DLD1 (cell line): ENCODE data around the gene CHST15.

Experiments used
- in situ Hi-C: cut with HindIII; loops from 2 replicates; pipeline ENCODE4 v1.10.0; 2017; ENCODE audit warnings: low sequenced_read_pairs

The CHST15 gene

DNA sequence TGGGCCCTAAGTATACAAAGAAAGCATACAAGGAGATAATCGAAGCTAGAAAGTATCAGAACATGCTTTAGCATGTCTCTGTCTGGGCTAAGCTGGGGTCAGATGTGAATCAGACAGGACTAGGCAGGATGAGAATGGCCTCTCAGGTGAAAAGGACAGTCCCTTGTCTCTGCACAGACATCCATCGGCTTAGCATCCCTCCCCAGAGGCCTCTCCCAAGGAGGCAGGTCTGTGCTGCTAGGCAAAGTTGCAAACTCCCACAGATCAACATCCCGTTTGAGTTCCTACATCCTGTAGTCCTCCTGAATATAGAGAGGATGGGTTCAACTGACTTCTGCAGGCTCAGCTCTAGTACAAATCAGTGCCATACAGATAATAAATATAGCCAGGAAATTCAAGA is 24.5 kb downstream of the CHST15 start:
- in situ Hi-C loops: no loop called here

DNA sequence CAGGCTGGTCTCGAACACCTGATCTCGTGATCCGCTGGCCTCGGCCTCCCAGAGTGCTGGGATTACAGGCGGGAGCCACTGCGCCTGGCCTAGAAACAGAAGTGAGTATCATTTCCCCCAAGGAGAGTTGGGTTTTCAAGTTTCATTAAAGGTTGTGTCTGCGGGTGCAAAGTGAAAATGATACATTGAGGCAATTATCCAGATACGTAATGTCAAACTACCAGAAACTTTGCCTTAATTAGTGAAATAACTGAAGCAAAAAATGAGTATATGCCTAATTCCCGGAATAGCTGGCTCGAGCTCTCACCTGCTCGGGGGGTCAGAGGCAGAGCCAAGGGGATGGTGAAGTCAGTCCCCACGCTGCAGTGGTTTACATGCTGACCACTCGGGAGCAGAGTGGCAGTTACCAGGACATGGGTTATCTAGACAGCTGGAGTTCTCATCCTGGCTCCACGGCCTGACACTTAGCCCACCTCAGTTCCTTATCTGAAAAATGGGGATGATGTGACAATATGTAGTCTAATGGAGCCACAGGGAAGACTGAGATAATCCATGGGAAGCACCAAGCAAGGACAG is 25.5 kb downstream of the CHST15 start:
- in situ Hi-C loops: no loop called here

DNA sequence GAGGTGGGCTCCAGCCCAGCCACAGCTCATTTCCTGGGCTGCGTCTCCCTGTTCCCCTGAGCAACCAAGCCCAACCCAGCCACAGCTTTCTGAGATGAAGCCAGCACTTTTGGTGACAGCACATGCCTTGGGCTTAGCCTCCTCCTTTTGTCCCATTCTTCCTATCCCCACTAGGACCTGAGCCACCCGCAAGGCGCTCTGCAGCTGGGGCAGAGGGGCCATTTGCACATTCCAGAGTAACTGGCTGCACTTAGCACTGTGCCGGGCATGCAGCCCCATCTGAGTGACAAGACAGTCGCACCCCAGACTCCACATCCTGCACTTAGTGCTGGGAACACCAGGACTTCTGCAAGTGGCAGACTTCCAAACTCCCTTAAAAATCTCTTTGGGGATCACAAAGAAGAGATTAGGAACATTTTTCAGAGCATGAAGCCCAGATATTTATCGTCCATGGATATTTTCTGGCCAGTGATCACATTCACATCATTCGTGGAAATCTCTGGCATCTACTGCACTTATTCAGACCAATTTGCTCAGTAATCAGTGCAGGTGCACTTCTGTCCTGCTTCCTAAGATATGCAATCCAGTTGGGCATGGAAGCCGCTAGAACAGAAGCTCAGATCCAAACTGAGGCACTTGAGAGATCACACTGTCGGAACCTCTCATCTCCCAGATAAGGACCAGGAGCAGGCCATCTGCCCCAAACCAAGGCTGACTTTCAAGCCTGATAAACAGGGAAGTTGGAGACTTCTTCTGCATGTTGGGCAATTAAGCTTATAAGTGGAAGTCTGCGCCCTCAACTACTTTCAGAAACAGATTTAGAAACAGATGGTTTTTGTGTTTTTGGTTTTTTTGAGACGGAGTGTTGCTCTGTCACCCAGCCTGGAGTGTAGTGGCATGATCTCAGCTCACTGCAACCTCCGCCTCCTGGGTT is 26.4 kb downstream of the CHST15 start:
- in situ Hi-C loops: no loop called here

DNA sequence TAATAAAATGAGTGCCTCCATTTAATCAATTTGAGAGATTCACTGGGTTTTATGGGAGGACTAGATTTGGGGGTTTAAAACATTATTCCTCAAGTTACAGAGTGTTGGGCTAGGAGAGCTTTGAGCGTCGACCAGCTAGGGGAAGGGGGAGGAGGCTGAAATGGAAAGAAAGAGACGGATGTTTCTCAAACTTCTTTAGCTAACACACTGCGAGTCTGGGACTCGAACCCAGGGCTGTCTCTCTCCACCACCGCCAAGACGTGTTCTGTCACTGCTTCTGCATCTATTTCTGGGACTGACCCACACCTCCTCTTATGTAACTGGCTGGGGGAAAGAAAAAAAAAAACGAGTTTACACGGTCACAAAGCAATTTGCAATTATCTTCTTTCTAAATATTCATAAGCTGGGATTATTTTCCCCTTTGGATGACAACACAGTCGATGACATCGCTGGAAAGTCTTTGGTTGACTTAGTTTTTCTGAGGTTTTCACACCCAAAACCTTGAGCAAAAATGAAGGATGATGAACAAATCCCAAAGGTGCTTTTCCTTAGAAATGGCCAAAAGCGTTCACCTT is 27.2 kb downstream of the CHST15 start:
- in situ Hi-C loops: no loop called here

DNA sequence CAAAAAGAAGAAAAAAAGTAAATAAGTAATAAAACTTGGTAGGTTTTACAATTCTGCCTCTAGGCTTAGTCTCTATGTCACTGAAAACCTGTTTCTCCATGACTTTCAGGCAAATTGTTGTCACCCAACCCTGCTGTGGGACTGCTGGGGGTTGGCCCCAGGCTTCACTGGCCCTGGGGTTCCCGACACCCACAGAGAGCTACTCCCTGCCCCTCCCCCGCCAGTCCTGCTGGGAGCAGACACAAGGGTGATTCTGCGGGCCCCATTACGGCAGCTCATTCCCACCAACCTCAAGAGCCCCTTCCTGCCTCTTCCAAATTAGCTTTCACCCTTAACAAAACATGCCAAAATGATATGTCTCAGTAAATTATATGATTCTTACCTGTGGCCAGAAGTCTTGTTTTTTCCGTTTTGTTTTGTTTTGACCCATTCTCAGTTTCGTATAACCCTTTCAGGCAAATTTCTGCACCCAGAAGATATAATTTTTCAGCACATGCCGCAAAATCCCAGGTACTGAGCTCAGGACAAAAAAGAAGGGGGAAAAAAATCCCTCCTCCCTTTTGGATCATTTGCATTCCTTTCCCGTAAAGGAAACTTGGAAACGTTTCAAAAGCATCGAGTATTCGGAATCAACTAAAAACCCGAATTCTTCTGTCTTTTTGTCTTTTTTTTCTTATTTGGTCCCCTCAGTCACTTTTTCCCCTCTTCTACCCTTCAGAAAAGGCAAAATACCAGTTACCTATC is 27.8 kb downstream of the CHST15 start:
- in situ Hi-C loops: no loop called here

GRCh38 chr10:124064676-124065075 is 28.7 kb downstream of the CHST15 start:
- in situ Hi-C loops: no loop called here

DNA sequence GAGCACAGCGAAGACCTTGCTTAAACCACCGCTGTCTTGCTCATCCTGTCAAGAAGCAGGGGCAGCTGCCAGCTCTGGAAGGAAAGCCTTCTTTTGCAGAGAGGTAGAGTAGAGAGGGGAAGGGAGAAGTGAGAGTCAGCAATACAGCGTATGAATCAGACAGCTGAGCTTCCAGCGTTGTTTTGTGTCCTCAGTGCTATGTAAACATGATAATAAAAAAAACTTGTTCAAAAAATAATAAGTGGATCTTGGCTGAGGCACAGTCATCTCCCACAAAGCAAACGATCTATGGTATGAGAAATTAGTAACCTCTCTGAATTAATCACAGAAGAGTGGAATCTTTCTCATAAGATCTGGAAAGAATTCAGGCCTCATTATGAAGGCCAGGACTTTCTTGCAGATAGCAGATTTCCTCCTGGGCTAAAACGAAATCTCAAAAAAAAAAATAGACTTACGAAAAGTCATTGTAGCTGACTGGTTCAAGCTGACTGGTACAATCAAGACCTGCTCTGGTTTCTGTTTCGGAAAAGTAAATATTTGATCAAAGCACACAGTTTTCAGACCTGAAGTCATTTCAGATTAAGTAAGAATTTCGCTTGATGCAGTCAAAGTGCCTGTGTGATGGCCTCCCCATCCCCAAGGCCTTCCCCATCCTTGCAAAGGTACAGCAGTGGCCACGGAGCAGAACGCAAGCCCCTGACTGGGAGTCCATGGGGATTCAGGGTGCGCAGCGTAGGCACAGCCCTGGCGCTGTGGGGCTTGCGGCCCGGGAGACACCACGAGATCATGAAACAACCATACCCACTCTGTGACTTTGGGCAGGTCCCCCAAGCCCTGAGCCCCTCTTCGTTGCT is 29.4 kb downstream of the CHST15 start:
- in situ Hi-C loops: no loop called here

DNA sequence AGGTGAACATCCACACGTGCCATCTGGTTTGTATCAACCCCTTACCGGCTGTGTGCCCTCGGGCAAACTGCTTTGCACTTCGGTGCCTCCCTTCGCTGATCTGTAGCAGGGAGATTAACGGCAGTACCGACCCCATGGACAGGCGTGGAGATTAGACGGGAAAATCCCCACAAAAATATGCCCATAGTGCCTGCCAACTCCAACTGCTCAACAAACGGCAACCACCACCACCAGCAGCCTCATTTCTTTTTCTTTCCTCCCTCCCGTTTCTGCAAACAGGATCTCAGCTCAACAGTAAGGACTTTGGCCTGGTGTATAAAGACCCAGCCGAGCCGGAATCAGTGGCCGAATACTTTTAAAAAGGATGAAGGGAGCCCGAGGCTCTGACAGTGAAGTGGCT is 31.0 kb downstream of the CHST15 start:
- in situ Hi-C loops: no loop called here

DNA sequence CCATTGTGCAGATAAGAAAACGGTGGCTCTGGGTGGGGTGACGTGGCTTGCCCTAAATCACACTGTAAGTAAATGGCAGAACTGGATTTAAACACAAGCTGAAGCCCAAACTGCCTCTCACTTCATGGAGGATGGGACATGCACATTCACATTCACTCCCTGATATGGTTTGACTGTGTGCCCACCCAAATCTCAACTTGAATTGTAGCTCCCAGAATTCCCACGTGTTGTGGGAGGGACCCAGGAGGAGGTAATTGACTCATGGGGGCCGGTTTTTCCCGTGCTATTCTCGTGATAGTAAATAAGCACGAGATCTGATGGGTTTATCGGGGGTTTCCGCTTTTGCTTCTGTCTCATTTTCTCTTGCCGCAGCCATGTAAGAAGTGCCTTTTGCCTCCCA is 32.4 kb downstream of the CHST15 start:
- in situ Hi-C loops: no loop called here

DNA sequence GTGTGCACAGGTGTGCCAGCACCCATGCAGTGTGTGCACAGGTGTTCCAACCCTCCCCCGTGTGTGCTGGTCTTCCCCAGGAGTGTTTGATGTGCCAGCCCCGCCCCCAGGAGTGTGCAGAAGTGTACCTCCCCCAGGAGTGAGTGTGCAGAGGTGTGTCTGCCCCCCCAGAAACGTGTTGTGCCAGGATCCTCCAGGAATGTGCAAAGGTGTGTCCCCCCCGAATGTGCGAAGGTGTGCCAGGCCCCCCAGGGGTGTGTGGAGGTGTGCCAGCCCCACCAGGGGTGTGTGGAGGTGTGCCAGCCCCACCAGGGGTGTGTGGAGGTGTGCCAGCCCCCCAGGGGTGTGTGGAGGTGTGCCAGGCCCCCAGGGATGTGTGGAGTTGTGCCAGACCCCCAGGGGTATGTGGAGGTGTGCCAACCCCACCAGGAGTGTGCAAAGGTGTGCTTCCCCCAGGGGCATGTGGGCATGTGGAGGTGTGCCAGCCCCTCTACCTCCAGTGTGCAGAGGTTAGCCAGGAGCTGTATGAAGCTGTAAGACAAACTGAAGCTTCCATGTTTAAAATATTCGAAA is 33.2 kb downstream of the CHST15 start:
- in situ Hi-C loops: no loop called here

DNA sequence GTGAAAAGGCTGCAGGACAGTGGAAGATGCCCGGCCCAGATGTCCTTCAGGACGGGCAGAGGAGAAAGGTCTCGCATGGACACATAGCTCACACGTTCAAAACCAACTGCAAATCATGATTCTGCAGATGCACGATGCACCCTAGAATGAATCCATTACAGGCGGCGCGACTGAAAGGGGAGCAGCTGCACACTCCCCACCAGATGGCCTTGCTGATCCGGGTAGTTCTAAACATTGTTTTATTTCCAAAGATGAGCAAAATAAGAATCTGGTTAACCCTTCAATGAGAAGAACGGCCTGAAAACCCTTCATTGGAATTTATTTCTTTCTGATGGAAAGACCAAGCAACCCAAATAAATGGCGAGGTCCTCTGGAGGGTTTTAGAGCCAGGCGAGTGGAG is 33.8 kb downstream of the CHST15 start:
- in situ Hi-C loops: no loop called here

DNA sequence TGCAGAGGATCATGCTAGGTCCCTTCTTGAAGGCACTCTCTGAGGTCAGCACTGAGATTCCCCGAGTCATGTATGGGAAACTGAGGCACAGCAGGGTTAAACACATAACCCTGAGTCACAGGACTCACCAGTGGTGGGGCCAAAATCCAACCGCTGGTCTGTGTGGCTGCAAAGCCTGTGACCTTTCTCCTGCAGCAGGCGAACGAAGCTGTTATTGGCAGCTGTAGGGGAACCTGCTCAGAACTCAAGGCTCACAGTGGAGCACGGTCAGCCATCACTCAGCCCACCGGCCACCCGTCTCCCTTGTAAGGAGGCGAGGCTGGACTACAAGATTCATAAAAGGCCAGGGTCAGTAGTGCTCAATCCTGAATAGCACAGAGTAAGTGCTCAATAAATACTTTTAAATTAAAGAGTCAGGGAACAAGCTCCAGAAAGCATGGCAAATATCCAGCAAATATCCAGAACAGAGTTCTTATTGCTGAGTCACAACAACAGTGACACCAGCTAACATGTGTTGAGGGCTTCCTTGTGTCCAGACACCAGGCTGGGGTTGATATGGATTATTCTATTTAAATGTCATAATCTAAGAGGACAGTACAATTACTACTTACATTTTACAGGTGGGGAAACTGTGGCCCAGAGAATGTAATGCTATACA is 34.9 kb downstream of the CHST15 start:
- in situ Hi-C loops: no loop called here

DNA sequence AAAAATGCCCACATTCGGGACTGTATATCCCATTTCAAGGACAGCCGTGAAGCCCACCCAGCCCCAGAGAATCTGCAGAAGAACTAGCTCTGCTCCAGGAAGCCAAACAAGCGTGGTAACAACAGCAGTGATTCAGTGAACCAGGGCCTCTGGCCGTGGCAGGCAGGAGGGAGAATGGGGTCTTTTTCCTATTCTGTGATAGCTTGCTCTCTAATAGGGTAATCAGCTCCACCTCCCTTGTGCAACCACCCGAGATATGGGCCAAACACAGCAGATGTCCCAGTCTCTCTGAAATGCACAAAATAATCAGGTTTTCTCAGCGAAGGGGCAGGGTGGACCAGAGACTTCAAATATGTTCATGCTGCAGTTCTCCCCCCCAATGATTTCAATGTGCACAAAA is 35.8 kb downstream of the CHST15 start:
- in situ Hi-C loops: no loop called here

GRCh38 chr10:124056337-124056980 is 36.9 kb downstream of the CHST15 start:
- in situ Hi-C loops: no loop called here

- in situ Hi-C loops: no loop called here
These were observed 39.4 kb downstream of the CHST15 start for GRCh38 chr10:124053971-124054370.

- in situ Hi-C loops: no loop called here
These were observed 40.8 kb downstream of the CHST15 start for GRCh38 chr10:124052561-124052960.

DNA sequence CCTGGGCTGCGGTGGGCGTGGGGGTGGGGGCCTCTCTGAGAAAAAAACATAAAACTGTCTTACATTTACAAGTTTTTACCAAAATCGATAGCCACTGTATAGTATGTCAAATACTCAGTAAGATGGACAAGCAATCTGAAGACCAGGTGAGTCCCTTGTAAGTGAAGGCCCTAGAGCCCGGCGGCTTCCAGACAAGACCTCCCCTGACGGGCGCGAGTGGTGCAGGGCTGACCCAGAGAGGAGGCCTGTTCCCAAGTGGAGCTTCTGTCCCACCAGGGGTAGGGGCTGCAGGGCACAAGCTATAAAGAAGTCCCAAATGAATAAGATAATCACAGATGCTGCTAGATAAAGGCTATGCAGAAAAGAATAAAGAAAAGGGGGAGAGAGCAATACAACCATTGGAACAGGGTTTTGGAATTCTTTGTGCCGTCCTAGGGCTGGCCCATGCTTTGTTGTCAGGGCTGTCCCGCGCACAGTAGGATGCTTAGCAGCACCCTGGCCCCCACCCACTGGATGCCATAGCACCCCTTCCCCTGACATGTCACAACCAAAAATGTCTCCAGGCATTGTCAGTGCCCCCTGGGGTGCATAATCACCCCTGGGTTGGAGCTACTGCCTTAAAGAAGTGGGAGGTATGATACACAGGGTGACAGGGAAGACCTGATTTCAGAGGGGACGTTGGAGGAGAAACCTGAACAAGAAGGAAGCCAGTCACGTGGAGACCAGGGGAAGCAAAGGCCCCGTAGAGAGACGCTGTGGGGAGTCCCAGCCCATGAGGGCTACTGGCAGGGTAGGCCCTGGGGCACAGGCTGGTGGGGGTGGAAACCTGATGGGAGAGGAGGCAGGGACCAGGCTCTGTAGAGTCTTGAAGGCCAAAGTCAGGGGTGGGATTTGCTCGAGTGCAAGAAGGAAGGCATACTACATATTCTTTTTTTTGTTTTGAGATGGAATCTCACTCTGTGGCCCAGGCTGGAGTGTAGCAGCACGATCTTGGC is 43.1 kb downstream of the CHST15 start:
- in situ Hi-C loops: no loop called here

- in situ Hi-C loops: loop anchor here (25.0 kb wide), 1 partner anchor 88 kb away; no protein-coding TSS in a partner anchor
These were observed 43.9 kb downstream of the CHST15 start for GRCh38 chr10:124049484-124049883.
